Measurements from ENCODE around the gene NR5A2. TPM values are rescaled to one million over a fixed set of nuclear protein-coding genes. Genes with fewer than 3 reads are reported as not detected.

The NR5A2 gene
- total RNA-seq, 1 donor from 2014 or later: 0.07 TPM

GRCh38 chr1:200038325-200038980 lies 10.9 kb downstream of the NR5A2 start:
- peaks cover 56% of the 10 kb centered on the region for H3K27me3 Mint-ChIP-seq
- H3K9me3 Mint-ChIP-seq: no peaks in the 10 kb centered on the region
- no peak for TF ChIP-seq CTCF (IDR thresholded peaks at IDR 0.05)
- H3K4me3 Mint-ChIP-seq: peak overlapping the region; percentile 76
- H3K36me3 Mint-ChIP-seq (ENCODE audit: low read depth): no peaks in the 10 kb centered on the region
- intact Hi-C loops (cut with micrococcal nuclease): loop anchor here (2.0 to 5.0 kb wide), 2 partner anchors 268 to 449 kb away; no protein-coding TSS in a partner anchor
- H3K27ac Mint-ChIP-seq: no peak overlapping the region
- peaks cover 40% of the 10 kb centered on the region for H3K4me1 Mint-ChIP-seq
- ChIA-PET CTCF (no interaction called here), POLR2A (no interaction called here)
- no peak for ATAC-seq (ENCODE audit: low read depth)
- no peak for DNase-seq

- POLR2A ChIA-PET: interaction anchor here (1.1 kb wide), 1 partner anchor 10 kb away, joined by 5 read pairs; no protein-coding TSS in a partner anchor
- H3K4me1 Mint-ChIP-seq: peaks cover 40% of the 10 kb centered on the region
- DNase-seq (peak; percentile 48), ATAC-seq (ENCODE audit: low read depth) (peak; percentile 40)
- TF ChIP-seq CTCF (IDR thresholded peaks at IDR 0.05): no peak
- H3K36me3 Mint-ChIP-seq (ENCODE audit: low read depth): no peaks in the 10 kb centered on the region
- H3K9me3 Mint-ChIP-seq: no peaks in the 10 kb centered on the region
- H3K27me3 Mint-ChIP-seq: peaks cover 59% of the 10 kb centered on the region
- CTCF ChIA-PET: no interaction called here
- no peak overlapping the region for H3K27ac Mint-ChIP-seq
- H3K4me3 Mint-ChIP-seq: peak overlapping the region; percentile 85
- intact Hi-C loops (cut with micrococcal nuclease): loop anchor here (2.0 to 5.0 kb wide), 2 partner anchors 268 to 448 kb away; no protein-coding TSS in a partner anchor
Measured at GRCh38 chr1:200038981-200039848, 11.7 kb downstream of the NR5A2 start.

- Mint-ChIP-seq H3K9me3 (no peaks in the 10 kb centered on the region), H3K36me3 (ENCODE audit: low read depth) (no peaks in the 10 kb centered on the region), H3K27me3 (peaks cover 62% of the 10 kb centered on the region), H3K27ac (peak overlapping the region; percentile 24), H3K4me3 (peak overlapping the region; percentile 32), H3K4me1 (peaks cover 40% of the 10 kb centered on the region)
- ATAC-seq (ENCODE audit: low read depth): no peak
- DNase-seq: no peak
- intact Hi-C loops (cut with micrococcal nuclease): loop anchor here (2.0 to 5.0 kb wide), 2 partner anchors 267 to 447 kb away; no protein-coding TSS in a partner anchor
- ChIA-PET CTCF (no interaction called here), POLR2A (interaction anchor here (0.5 to 1.1 kb wide), 2 partner anchors 11 to 345 kb away, joined by 5 to 7 read pairs; no protein-coding TSS in a partner anchor)
- TF ChIP-seq CTCF (IDR thresholded peaks at IDR 0.05): no peak
Measured at GRCh38 chr1:200039849-200040474, 12.5 kb downstream of the NR5A2 start.

- no peak for TF ChIP-seq CTCF (IDR thresholded peaks at IDR 0.05)
- no peaks in the 10 kb centered on the region for H3K9me3 Mint-ChIP-seq
- H3K27me3 Mint-ChIP-seq: peaks cover 68% of the 10 kb centered on the region
- no peaks in the 10 kb centered on the region for H3K36me3 Mint-ChIP-seq (ENCODE audit: low read depth)
- no peak for DNase-seq
- CTCF ChIA-PET: no interaction called here
- no peak overlapping the region for H3K27ac Mint-ChIP-seq
- intact Hi-C loops (cut with micrococcal nuclease): no loop called here
- no peak for ATAC-seq (ENCODE audit: low read depth)
- peaks cover 40% of the 10 kb centered on the region for H3K4me1 Mint-ChIP-seq
- H3K4me3 Mint-ChIP-seq: peak overlapping the region; percentile 55
- POLR2A ChIA-PET: interaction anchor here (0.5 kb wide), 1 partner anchor 345 kb away, joined by 7 read pairs; no protein-coding TSS in a partner anchor
Measured at GRCh38 chr1:200040481-200041138, 13.1 kb downstream of the NR5A2 start.

Measured in activated B cell treated with CpG ODN at 0.5 μM for 24 hours (primary cell).